Cerebellar cortex (tissue), 1 donor: ENCODE data around the gene NWD2.
"Not testable (repeated sequence)": the region's sequence is repeated elsewhere in the genome, so short reads cannot be mapped to it uniquely, and the experiment has no call there.

Experiments
- DNase-seq: peaks from one replicate; pipeline ENCODE4 v3.0.0-alpha.2; 2015; ENCODE audit warnings: low spot score

Gene NWD2

DNA sequence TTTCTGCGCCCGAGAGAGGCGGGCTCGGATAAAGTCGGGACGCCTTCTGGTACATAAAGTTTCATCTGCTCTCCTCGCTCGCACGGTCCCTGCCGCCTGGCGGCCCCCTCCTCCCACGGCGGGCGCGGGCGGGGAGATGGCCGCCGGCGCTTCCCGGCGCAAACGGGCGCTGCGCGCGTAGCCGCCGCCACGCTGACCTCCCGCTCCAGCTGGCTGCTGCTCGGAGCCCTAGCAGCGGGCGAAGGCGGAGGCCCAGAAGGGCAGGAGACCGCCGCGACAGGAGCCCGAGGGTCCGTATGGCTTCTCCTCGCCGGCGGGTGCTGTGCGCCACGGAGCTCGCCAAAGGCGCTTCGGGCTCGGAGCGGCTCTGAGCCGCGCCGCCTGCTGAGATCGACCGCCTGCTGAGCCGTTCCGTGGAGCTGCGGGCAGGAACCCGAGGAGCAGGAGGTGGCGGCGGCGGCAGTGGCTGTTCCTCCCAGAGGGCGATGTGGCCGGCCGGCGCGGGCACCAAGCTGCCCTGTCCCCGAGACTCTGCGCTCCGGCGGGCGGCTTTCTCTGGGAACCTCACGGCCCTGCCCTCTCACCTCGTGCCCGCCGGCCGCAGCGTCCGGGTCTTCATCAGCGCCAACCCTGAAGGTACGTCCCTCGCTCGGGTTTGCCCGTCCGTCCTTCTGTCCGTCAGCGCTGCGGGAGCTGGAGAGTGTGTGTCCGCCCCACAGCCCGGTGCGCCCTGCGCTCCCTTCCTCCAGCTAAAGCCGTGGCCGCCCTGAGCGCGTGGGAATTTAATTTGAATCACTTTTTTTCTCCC lies at the start of gene NWD2:
TSS of gene NWD2 (plus strand) at position 161 of the 808 bp plus-strand sequence. CDS start at position 486, 325 bp downstream.
- no peak for DNase-seq

DNA sequence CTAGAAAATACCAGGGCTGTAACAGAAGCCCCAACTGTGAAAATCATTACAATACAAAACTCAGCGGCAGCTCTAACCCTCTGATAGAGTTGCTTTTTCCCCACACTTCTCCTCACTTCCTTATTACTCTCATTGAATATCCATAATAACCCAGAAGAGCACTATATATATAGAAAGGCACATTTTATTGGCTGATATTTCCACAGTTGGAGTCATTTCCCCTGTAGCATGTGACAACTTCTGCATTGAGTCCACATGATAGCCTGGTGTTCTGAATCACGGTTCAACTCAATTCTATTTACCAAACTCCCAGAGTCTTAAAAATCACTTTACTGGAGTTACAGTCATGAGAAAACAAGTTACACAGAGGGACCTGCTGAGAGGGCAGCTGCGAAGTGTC lies 46.6 kb upstream of the NWD2 start:
- DNase-seq, result no peak

DNA sequence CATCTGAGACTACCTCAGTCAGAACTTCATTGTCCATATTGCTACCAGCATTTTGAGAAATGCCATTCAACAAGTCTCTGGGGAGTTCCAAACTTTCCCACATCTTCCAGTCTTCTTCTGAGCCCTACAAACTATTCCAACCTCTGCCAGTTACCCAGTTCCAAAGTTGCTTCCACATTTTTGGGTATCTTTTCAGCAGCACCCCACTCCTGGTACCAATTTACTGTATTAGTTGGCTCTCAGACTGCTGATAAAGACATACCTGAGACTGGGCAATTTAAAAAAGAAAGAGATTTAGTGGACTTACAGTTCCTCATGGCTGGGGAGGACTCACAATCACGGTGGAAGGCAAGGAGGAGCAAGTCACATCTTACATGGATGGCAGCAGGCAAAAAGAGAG lies 39.8 kb upstream of the NWD2 start:
- DNase-seq, result not testable (repeated sequence)

GRCh38 chr4:37216209-37216608 lies 28.3 kb upstream of the NWD2 start:
- no peak for DNase-seq

GRCh38 chr4:37219242-37219641 lies 25.3 kb upstream of the NWD2 start:
- DNase-seq, result no peak

- no peak for DNase-seq
These were observed 24.6 kb upstream of the NWD2 start for GRCh38 chr4:37219990-37220389.

GRCh38 chr4:37220685-37221084 lies 23.9 kb upstream of the NWD2 start:
- DNase-seq, result no peak

- no peak for DNase-seq
These were observed 20.8 kb upstream of the NWD2 start for GRCh38 chr4:37223732-37224131.

- no peak for DNase-seq
These were observed 19.7 kb upstream of the NWD2 start for GRCh38 chr4:37224854-37225253.

DNA sequence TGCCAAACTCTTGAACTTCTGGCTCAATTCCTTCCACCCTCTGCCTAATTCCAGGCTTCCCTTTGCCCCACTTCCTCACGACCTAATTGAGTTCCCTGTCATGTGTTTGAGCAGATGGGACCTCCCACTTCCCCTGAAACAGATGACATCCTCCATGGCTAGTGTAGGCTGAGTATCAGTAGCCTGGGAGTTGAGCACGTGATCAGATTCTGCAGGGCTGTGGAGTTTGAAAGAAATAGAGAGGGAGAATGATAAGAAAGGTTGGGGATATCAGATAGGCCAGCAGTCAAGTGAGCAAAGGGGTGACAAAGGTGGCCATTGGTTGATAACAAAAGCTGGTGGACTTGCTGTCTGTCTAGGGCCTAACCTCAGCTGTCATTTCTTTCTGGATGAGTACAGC lies 18.8 kb upstream of the NWD2 start:
- DNase-seq, result no peak

DNA sequence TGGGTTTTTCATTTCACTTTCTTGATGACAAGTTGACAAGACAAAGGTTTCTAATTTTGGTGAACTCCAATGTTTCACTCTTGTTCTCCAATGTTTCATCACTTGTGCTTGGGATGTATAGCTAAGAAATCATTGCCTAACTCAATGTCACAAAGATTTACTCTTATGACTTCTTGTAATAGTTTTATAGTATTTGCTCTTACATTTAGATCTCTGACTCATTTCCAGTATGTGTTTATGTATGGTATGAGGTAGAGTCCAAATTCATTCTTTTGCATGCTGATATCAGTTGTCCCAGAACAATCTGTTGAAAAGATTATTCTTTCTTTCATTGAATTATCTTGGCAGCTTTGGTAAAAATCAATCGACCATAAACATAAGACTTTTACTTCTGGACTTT lies 12.2 kb upstream of the NWD2 start:
- no peak for DNase-seq

GRCh38 chr4:37236165-37236564 lies 8.4 kb upstream of the NWD2 start:
- DNase-seq, result no peak

- no peak for DNase-seq
These were observed 2.9 kb upstream of the NWD2 start for GRCh38 chr4:37241647-37242046.

- no peak for DNase-seq
These were observed 1.5 kb upstream of the NWD2 start for GRCh38 chr4:37243051-37243450.

DNA sequence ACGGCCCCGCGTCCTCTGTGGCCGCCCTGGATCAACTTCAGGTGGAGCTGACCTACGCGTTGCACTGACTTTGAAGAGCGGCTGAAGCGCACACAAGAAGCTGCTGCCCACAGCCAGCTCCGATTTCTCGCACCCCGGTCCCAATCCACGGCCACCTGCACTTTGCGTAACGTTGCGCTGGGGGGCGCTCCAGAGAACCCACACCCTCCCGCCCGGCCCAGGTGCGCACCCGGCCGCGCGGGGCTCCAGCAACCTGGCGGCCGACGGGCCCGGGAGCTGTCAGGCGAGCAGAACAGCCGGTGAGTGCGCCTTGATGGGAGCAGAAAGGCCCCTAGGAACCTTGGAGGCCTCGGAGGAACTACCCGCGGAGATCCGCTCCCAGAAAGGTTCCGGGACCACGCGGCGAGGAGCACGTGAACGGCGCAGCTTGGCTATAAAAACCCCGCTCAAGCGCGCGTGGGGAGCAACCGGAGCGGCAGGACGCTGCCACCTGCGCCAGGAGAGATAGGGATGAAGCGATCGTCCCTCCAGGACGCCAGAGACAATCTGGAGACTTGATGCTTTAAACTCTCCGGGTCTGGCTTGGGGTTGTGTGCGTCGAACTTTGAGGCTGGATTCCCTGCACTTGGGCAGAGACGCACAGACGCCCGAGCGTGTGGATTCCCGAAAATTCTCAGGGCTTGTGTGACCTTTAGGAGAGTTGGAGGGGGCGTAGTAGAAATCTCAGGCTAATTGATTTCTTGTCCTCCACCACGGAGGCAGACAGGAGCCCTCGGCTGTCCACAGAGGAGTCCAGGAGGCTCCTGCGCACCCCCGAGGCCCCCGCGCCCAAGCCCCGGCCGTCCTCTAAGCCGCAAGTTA lies 591 bp upstream of the NWD2 start:
- no peak for DNase-seq

- DNase-seq, result no peak
These were observed 930 bp downstream of the NWD2 start for GRCh38 chr4:37245391-37245954.

DNA sequence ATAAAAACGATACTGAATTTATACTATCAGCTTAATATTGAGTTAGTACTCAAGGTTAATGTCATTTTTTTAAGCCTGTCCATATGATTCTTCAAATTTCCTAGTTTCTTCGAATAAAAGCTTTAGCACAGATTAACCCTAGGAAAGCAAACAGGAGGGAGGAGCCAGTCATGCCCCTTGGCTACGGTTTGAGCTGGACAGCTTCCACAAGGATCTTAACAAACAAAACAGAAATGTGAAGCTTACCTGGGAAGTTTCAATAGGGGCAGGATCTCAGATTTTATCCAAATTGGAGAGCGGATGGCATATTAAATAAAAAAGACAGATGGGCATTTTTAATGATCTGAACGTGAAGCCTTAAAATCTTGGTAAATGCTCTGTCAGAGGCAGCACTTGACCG lies 2.3 kb downstream of the NWD2 start:
- no peak for DNase-seq

GRCh38 chr4:37258221-37258620 lies 13.7 kb downstream of the NWD2 start:
- no peak for DNase-seq

DNA sequence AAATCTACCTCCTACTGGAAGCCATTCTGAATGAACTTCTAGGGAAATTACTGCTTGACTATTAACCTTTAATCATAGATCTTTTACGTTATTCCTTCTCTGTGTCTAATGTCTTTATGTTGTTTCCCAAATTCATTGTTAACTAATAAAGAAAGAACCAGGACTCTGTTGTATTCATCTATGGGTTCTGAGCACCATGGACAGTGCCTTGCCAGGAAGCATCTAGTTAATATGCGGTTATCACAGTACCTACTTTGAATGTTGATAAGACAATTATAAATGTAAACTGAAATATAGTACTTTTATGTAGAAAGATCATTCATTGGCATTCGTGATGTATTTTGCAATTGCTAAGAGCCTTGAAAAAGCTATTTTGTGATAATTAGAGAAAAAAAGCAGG lies 23.8 kb downstream of the NWD2 start:
- DNase-seq, result no peak

GRCh38 chr4:37279121-37279520 lies 34.6 kb downstream of the NWD2 start:
- no peak for DNase-seq

DNA sequence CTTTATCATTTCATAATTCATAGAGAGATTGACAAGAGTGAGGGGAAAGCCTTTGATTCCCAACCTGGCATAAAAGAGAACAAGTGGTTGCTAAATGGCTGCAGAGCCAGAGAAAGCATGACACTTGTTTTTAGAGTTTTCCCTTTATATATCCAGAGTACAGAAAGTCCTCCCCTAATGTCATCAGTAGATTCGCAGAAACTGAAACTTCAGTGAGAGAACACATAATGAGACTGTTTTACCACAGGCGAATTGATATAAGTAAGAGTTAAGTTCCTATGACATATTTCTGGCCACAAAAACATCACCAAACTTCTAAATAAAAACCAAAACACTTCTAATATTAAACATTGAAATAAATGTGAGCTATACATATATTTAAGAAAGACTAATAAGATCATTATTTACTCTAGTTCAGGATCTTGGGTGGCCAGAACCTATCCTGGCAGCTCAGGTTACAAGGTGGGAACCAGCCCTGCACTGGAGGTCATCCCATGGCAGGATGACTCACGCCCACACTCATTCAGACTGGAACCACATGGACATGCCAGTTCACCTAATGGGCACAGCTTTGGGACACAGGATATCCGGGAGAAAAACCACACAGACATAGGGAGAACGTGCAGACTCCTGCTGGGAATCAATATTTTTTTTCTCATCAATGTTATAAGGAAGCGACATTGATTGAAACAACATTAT lies 35.5 kb downstream of the NWD2 start:
- no peak for DNase-seq

DNA sequence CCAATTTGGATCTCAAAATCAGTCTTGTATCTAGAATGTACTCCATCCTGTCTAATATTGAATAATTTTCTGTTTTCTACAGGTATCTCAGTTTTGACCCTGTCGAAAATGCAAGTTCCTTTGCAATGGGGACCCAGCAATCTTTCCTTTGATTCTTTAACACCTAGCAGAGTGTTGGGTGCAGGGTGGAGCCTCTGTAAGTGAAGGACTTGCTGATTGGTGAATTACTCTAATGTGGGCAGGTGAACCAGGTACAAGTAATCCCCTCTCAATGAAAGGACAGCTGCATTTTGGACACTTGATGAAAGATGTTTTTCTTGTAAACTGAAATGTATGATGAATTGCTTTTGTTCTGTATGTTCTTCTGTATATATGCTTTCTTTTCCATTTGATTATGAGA lies 54.9 kb downstream of the NWD2 start:
- no peak for DNase-seq
